HG03064 (cell line): Measurements from ENCODE around the gene MVP.

Experiments used
- ATAC-seq: cut with Tn5 transposase; IDR thresholded peaks from one replicate; pipeline ENCODE4 v1.9.1; 2021; ENCODE audit warnings: low read depth; ENCODE audit not compliant: unreplicated experiment

The MVP gene

GRCh38 chr16:29840240-29840639, 20.0 kb downstream of the MVP start:
- ATAC-seq: no peak

GRCh38 chr16:29841631-29842030, 21.4 kb downstream of the MVP start:
- no peak for ATAC-seq

GRCh38 chr16:29842732-29843346, 22.6 kb downstream of the MVP start:
- ATAC-seq: no peak

- no peak for ATAC-seq
Measured at GRCh38 chr16:29843931-29844330, 23.7 kb downstream of the MVP start.

DNA sequence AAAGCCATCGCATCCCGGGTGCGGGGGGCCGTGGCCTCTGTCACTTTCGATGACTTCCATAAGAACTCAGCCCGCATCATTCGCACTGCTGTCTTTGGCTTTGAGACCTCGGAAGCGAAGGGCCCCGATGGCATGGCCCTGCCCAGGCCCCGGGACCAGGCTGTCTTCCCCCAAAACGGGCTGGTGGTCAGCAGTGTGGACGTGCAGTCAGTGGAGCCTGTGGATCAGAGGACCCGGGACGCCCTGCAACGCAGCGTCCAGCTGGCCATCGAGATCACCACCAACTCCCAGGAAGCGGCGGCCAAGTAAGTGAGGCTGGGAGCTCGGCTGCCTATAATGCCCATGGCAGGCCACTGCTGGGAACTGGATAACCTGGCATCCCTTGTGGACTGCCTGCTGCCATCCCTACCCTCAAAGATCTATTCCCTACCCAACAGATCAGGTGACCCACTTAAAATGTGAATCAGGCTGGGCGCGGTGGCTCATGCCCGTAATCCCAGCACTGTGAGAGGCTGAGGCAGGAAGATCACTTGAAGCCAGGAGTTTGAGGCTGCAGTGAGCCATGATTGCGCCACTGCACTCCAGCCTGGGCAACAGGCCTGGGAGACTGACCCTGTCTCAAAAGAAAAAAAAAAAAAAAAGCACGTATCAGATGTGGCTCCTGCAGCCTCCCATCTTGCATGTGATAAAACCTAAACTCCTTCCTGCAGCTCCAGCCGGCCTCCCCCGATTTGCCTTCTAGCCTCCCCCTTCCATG, 24.5 kb downstream of the MVP start:
- ATAC-seq: no peak

GRCh38 chr16:29845656-29846055, 25.4 kb downstream of the MVP start:
- no peak for ATAC-seq

DNA sequence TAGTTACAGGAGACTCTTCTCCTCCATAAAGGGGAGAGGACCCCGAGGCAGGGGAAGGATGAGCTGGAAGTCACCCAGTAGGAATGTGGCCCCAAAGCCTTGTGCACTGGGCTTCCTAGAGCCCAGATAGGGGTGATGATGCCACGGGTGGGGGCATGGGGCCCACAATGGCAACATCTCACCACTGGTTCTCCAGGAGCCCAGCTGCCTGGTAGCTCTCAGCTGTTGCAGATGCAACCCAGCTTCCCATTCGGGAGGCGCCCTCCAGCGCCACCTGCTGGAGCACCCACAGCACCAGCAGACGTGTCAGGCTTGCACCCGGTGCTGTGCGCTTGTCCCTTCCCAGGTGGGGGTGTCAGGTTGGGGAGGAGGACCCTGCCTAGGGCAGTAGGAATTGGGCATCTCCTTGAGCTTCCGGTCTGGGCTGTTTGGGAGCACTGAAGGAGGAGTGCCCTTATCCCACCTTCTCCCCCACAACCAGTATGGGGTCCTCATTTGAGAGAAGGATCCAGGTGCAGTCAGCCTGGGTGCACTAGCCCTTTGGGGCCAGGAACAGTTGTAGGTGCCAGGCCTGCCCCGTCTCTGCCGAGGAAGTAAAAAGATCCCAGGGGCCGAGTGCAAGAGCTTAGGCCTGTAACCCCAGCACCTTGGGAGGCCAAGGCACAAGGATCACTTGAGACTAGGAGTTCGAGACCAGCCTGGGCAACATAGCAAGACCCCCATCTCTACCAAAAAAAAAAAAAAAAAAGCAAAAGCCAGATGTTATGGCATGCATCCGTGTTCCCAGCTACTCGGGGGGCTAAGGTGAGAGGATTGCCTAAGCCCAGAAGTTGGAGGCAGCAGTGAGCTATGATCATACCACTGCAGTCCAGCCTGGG, 28.4 kb downstream of the MVP start:
- no peak for ATAC-seq

DNA sequence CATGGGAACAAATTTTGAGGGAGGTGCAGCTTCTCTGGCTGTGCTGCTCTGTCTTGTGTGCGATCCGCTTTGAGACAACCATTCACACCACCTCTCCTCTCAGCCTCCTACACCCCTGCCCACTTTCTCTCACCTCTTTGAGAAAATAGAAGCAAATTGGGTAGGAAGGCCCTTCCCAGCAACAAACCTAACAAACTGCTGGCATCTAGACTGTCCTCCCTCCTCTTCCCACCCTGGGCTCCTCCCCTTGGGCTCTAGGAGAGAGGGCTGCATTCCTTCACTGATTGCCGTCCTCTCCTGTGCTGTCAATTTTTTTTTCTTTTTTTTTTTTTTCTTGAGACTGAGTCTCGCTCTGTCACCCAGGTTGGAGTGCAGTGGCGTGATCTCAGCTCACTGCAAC, 29.2 kb downstream of the MVP start:
- no peak for ATAC-seq

GRCh38 chr16:29850998-29851397, 30.7 kb downstream of the MVP start:
- no peak for ATAC-seq

DNA sequence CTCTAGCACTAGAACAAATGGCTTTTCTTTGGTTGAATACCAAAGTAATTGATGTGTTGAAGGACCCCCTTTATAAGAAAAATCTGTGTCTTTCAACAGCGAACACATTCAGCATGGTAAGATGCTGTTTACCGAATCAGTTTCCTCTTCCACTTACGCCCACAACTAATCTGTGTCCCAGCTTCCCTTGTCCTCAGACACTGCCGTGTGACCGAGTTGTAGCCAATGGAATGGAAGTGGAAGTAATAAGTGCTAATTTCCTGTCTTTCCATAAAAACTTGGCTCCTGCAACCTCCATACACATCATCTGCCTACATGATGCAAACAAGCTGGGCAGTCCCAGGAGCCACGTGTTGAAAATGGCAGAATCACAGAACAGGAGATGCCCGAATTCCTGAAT, 32.4 kb downstream of the MVP start:
- no peak for ATAC-seq

- ATAC-seq: no peak
Measured at GRCh38 chr16:29854520-29855100, 34.3 kb downstream of the MVP start.

DNA sequence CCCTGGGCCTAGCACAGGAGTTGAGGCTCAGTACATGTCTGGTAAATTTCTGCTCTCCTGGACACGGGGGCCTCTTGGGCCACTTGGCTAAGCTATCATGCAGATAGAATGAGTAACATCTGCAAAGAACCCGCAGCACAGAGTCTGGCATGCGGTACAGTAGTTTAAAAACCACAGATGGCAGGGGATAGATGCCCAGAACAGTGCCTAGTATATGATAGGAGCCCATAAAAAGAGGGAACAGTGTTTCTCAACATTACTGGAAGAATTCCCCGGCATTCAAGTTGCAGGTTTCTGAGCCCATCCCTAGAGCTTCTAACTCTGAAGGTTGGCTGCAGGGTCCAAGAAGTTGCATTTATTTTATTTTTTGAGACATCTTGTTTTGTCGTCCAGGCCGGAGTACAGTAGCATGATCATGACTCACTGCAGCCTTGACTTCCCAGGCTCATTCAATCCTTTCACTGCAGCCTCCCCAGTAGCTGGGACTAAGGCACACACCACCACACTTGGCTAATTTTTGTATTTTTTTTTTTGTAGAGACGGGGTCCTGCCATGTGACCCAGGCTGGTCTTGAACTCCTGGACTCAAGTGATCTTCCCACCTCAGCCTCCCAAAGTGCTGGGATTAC, 37.0 kb downstream of the MVP start:
- no peak for ATAC-seq

GRCh38 chr16:29858149-29858849, 38.0 kb downstream of the MVP start:
- ATAC-seq: no peak

- ATAC-seq: no peak
Measured at GRCh38 chr16:29858974-29859373, 38.7 kb downstream of the MVP start.

GRCh38 chr16:29860218-29860617, 40.0 kb downstream of the MVP start:
- no peak for ATAC-seq

- no peak for ATAC-seq
Measured at GRCh38 chr16:29862383-29862883, 42.2 kb downstream of the MVP start.

DNA sequence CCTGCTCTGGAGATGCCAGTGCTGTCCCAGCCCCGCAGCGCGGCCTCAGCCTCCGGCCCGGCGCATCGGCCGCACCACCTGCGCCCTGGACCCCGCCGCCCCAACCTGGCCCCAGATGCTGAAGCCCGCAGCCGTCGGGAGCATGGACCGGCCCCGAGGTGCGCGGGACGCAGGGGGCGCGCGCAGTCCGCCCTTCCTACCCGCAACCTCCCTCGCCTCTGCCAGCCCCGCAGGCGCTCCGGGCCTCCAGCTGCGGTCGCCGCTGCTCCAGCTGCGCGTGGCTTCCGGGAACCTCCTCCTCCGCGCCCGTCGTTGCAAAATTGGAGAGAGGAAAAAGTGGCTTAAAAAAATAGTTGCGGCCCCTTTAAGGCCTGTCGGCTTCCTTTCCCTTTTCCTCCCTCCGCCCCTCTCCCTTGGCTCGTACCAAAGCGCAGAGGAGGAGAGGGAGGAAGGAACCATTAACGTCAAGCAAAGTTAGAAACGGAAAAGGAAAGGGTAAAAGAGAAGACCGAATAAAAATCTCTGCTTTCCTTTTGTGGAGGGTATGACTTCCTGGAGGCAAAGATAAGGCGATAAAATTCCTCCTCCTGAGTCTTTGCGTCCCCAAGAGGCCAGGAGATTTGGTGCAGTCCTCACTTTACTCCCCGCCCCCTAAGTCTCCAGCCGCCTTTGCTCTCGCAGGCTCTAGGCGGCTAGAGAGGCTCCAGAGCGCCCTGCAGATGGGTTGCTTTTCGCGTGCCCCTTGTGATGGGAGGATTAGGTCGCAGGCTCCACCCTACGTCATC, 42.8 kb downstream of the MVP start, which contains the start of gene CDIPT:
Gene CDIPT (minus strand): TSS at position 343 of the 785 bp plus-strand sequence. CDS start 369 bp downstream, outside the sequence.
- peak; percentile 88 for ATAC-seq

DNA sequence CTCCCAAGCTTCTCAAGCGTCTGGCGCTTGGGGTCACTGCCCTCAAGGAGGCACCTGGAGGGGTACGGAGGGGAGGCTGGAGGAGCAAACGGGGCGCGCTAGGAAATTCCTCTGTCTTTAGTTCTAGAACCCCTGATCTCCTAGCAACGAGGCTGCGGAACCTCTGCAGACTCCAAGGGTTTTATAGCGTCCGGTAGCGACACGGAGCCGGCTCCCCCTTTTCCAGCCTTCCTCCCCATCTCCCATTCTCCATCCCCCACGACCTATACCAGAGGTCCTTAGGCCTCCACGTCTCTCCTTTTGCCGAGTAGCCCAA, 43.4 kb downstream of the MVP start:
- no peak for ATAC-seq

DNA sequence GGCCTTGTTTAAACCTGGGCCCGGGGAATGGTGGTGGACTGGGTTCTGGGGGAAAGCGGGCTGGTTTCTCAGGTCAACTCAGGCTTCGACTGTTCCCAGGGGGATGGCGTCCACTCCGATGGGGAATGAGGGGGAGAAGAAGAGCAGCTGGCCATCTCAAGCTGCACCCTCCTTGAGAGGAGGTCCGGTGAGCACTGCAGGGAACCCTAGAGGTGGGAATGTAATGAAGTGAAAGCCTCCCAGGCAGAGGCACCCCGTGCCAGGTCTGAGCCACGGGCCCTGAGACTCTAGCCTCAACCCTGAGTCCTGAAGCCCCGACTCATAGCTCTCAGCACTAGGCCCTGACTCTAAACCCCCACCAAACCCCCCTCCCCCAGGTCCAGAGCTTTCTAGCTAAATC, 43.9 kb downstream of the MVP start:
- no peak for ATAC-seq
